ENCODE data around the gene MAFG.

The MAFG gene

DNA sequence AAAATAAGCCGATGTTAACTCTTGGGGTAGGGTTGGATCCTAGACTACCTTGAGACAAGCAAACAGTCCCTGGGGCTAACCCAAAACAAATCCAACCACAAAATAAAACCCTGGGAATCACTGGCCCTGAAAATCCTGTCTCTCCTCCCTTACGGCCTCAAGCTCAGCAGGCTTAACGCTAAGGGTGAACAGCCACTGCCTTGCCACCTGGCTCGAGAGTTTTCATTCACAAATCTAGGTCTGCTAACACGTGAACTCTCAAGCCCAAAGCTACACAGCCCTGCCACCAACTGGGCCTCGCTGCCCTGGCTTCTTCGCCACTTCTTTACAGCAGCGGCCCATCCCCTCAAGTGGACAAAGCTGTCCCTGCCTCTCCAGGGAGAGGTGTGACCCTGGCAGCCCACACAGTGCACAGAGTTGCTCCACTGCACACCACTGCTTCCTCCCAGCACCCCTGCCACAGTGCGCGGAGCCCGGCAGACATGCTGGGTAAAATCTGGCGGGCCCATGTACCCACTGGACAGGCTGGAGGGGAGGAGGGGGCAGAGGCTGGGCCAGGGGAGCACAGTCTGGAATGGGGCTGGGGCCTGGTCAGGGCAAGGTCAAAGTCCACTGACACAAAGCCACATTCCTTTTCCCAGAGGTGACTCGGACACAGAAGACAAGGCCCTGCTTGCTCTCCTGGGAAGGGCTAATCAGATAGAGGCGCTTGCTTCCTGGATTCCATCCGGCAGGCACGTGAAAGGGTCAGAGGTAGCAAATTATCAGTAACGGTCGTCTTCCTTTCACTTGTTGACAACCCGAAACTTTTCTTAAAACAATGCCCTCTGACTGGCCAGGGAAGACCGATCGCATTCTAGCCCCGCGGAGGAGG lies 17.3 kb downstream of the MAFG start:
- no peak for DNase-seq (ENCODE audit: low spot score)

DNA sequence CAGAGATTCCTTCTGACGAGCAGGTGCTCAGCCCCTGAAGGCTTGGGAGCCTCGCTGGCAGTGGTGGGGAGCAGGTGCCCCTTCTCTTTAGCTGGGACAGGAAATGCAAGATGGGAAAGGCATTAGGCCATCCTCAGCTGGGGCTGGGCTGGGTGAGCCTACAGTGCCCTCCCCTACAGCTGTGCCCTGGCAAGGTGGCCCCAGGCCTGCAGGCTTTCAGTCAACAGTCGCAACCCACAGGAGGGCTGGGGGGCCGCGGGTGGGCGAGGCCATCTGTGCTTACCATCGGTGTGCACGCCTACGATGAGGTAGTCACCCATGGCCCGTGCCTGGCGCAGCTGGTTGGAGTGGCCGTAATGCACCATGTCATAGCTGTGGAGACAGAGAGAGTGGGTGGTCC lies 18.3 kb downstream of the MAFG start:
- no peak for DNase-seq (ENCODE audit: low spot score)

- no peak for DNase-seq (ENCODE audit: low spot score)
Measured at GRCh38 chr17:81908793-81909192, 18.7 kb downstream of the MAFG start.

- no peak for DNase-seq (ENCODE audit: low spot score)
Measured at GRCh38 chr17:81907219-81908145, 20.1 kb downstream of the MAFG start.

DNA sequence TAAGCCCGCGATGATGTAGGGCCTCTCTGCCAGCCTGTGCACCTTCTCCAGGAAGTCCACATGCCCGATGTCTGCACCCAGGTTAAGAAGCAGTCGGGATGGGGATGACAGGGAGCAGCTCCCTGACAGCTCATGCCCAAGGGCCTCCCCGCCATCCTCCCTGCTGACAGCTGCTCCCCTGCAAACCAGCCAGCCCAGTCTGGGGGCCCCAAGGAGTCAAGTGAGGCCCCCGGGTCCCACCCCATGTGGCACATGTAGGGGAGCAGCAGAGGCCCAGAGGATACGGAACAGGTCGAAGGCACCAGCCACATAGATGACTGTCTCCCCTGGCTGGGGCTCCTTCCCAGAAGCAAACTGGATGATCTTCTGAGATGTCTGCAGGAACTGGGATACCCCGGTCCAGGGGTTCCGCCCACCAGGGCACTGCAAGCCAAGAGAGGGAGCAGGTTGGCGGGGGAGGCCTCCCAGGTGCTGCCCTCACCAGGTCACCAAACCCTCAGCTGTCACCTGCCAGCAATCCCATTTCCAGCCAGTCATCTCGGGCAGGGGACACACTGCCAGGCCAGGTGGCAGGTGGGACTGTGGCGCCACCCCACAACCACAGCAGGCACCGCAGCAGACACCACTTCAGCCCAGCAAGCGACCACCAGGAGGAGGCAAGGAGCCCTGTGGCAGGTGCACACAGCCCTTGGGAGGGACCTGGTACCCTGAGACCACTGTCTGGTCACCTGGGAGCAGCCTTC lies 20.9 kb downstream of the MAFG start:
- no peak for DNase-seq (ENCODE audit: low spot score)

DNA sequence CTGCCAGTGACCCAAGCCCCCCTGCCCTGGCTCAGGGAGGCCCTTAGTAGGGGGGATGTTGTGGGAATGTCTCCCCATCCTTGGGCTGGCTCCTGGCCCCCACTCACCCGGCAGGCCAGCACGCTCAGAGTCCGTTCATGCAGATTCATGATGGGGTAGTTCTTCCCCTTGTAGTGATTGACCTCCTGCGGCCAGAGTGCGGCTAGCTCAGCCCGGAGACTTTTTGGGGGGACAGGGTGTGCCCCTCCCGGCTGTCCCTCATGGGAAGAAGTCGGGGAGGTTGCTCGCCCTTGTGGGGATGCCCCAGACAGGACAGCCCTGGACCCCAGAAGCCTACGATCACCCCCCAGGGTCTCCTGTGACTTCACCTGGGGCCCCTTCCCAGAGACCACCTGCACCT lies 21.5 kb downstream of the MAFG start:
- DNase-seq (ENCODE audit: low spot score) = no peak

GRCh38 chr17:81905424-81905875 lies 22.1 kb downstream of the MAFG start:
- no peak for DNase-seq (ENCODE audit: low spot score)

- no peak for DNase-seq (ENCODE audit: low spot score)
Measured at GRCh38 chr17:81904600-81905423, 22.7 kb downstream of the MAFG start.

DNA sequence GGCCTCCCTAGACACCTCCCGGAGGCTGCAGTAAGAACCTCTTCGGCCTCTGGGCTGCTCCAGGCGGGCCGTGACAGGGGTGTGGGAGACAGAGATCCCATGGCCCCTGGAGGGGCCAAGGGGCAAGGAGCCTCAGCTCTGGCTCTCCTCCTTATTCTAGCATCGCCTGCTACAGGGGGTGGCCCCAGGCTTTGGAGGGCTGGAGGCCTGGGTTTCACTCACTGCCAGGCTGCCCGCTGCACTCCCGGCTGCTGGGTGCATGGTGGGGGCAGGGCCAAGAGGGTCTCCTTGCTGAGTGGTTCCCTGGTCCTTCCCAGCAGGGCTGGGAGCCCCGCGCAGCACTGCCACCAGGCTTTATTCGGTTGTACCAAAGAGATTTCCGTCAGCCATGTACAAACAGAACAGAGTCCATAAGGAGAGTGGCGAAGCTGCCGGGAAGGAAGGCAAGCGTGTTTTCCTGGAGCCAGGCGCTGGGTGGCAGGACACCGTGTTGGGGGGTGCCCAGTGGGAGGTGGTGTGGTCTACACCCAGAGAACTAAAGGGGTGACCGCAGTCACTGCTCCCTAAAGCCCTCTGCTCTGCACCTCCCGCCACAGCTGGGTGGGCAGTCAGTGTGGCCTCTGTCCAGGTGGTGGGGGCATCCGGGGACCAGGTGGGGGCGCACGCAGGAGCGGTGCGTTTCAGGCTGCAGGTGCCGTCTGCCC lies 23.5 kb downstream of the MAFG start:
- DNase-seq (ENCODE audit: low spot score) = no peak

- DNase-seq (ENCODE audit: low spot score) = no peak
Measured at GRCh38 chr17:81903415-81903831, 24.1 kb downstream of the MAFG start.

DNA sequence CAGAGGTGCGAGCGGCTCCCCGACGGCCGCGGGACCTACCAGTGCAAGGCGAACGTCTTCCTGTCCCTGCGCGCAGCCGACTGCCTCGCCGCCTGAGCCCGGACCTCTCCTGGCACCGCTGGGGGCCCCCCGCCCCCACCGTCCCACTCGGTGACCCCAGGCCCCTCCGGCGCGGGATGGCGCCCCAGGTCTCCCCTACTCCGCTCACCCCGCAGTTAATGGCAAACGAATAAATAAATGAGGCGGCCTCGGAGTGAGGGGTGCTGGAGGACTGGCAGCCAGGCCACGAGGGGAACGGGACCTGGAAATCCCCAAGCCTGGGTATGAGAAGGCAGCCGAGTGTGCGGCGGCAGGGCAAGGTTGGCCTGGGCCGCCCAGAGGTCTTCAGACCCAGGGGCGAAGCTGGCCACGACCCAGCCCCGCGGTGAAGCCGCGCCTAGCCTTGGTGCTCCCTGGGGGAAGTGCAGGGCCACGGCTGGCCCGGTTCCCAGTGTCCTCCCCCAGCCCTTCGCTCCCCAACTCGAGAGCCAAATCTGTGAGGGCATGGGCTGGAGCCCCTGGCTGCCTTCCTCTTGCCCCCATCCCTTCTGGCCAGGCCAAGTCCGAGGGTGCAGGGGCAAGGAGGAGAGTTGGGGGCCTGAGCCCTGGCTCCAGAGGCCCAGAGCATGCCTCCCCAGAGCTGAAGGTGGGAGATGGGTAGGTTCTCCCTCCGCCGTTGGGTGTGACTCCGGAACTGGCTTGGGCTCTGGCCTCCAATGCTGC lies 24.7 kb downstream of the MAFG start:
- DNase-seq (ENCODE audit: low spot score) = no peak

DNA sequence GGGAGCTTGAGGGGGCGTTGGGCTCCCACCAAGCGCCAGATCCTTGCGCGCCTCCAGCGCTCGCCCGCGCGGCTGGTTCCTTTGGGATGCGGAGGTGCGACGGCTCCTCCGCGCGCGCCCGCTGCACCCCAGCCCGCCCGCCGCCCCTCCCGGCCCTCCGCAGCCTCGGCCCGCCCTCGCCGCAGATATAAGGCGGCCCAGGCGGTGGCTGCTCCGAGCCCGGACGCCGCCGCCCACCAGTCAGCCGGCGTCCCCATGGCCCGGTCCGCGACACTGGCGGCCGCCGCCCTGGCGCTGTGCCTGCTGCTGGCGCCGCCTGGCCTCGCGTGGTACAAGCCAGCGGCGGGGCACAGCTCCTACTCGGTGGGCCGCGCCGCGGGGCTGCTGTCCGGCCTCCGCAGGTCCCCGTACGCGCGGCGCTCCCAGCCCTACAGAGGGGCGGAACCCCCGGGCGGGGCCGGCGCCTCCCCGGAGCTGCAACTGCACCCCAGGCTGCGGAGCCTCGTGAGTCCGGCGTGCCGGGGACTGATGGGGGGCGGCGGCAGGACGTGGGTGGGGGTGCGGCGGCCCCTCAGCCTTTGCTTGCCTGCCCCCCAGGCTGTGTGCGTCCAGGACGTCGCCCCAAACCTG lies 25.4 kb downstream of the MAFG start, which contains the start of gene NPB:
NPB (plus strand) TSS at position 216 of the 630 bp plus-strand sequence; CDS start at position 256, 40 bp downstream.
- no peak for DNase-seq (ENCODE audit: low spot score)

DNA sequence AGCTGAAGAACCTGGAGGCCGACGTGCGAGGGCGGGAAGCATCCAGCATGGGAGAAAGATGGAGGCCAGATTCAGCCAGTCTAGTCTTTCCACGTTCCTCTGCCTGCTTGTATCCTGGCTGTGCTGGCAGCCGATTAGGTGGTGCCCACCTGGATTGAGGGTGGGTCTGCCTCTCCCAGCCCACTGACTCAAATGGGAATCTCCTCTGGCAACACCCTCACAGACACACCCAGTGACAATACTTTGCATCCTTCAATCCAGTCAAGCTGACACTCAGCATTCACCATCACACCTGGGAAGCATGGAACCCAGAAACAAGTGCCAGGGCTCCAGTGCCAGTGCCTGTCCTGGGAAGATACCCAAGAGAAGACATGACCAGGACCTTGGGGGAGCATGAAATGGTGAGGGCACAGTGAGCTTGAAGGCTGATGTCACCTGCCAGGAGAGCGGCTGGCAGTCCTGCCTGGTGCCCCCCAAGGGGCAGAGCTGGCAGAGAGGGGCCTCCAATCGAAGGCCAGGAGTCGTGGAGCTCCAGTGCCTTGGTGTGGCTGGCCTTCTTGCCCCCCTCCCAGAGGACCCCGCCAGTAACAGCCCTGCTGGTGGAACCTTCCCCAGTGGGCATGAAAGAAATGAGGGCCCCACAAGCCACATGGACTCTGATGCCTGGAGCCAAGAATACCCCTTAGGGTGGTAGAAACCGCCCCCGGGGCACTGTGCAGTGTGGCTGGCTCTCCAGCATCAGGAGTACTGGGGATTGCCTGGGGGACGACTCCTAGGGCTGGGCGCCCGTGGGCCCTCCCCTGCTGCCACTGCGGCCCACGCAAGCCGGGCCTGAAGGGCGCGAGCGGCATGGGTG lies 26.1 kb downstream of the MAFG start:
- no peak for DNase-seq (ENCODE audit: low spot score)

DNA sequence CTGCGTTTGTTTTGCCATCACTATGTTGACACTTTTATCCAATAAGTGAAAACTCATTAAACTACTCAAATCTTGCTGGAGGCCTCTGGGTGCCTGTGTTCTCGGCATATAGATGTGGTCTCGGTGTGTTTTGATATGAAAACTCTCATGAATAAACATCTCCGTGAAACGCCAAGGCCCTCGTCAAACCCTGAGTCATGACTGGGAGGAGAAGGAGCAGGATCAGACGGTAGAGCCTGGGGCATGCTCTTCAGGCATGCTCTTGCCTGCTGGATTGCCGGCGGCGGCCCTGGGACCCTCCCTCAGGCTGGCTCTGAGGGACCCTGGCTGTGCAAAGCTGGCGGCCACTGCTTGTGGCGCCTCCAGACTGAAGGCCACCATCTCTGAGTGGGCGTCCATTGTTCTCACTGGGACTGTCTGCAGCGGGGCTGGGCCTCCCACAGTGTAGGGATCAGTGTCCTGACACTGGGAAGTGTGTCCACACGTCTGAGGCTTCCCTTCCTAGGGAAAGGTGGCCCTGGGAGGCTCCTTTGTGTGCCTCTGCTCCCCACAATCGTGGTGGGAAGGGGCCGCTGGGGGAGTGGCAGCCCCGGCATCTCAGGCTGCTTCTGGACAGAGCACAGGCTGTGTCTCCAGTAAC lies 27.2 kb downstream of the MAFG start:
- DNase-seq (ENCODE audit: low spot score) = no peak

GRCh38 chr17:81899514-81900166 lies 27.9 kb downstream of the MAFG start:
- no peak for DNase-seq (ENCODE audit: low spot score)

GRCh38 chr17:81898885-81899284 lies 28.6 kb downstream of the MAFG start:
- DNase-seq (ENCODE audit: low spot score) = no peak
